IPS-15b (cell line): ENCODE measurements around the gene GTF3C2.

Source experiments
- H3K27me3 ChIP-seq: one replicate; pipeline ENCODE4 v1.6.1; 2013; ENCODE audit warnings: low read length; ENCODE audit not compliant: control insufficient read depth, insufficient read depth
- H3K36me3 ChIP-seq: one replicate; pipeline ENCODE4 v1.6.1; 2013; ENCODE audit warnings: low read length; ENCODE audit not compliant: control insufficient read depth, insufficient read depth
- H3K4me1 ChIP-seq: one replicate; pipeline ENCODE4 v1.6.1; 2013; ENCODE audit warnings: mild to moderate bottlenecking, low read length; ENCODE audit not compliant: control insufficient read depth, insufficient read depth
- H3K4me3 ChIP-seq: one replicate; pipeline ENCODE4 v1.5.1; 2013; ENCODE audit warnings: low read depth, low read length
- H3K9ac ChIP-seq: one replicate; pipeline ENCODE4 v1.6.1; 2013; ENCODE audit warnings: low read depth, mild to moderate bottlenecking, low read length
- H3K9me3 ChIP-seq: one replicate; pipeline ENCODE4 v1.6.1; 2013; ENCODE audit warnings: mild to moderate bottlenecking, low read length; ENCODE audit not compliant: control insufficient read depth, insufficient read depth

GTF3C2 gene

GRCh38 chr2:27298391-27299080, 58.0 kb downstream of the GTF3C2 start:
- Histone ChIP-seq H3K4me1 (no peaks in the 10 kb centered on the region), H3K36me3 (no peaks in the 10 kb centered on the region), H3K27me3 (no peaks in the 10 kb centered on the region), H3K4me3 (no peak overlapping the region), H3K9ac (no peak overlapping the region), H3K9me3 (no peaks in the 10 kb centered on the region)

- Histone ChIP-seq H3K36me3 (no peaks in the 10 kb centered on the region), H3K9ac (no peak overlapping the region), H3K4me3 (no peak overlapping the region), H3K9me3 (no peaks in the 10 kb centered on the region), H3K4me1 (no peaks in the 10 kb centered on the region), H3K27me3 (no peaks in the 10 kb centered on the region)
These were observed 59.4 kb downstream of the GTF3C2 start for GRCh38 chr2:27297195-27297594.

- no peaks in the 10 kb centered on the region for H3K27me3 ChIP-seq
- peaks cover 2% of the 10 kb centered on the region for H3K4me1 ChIP-seq
- no peak overlapping the region for H3K4me3 ChIP-seq
- no peaks in the 10 kb centered on the region for H3K9me3 ChIP-seq
- H3K36me3 ChIP-seq = no peaks in the 10 kb centered on the region
- H3K9ac ChIP-seq = no peak overlapping the region
These were observed 60.1 kb downstream of the GTF3C2 start for GRCh38 chr2:27296481-27296880.

GRCh38 chr2:27294928-27295327, 61.6 kb downstream of the GTF3C2 start:
- Histone ChIP-seq H3K36me3 (no peaks in the 10 kb centered on the region), H3K4me3 (no peak overlapping the region), H3K9me3 (no peaks in the 10 kb centered on the region), H3K27me3 (no peaks in the 10 kb centered on the region), H3K4me1 (peaks cover 2% of the 10 kb centered on the region), H3K9ac (no peak overlapping the region)

- Histone ChIP-seq H3K27me3 (no peaks in the 10 kb centered on the region), H3K9me3 (no peaks in the 10 kb centered on the region), H3K36me3 (no peaks in the 10 kb centered on the region), H3K9ac (no peak overlapping the region), H3K4me1 (peaks cover 3% of the 10 kb centered on the region), H3K4me3 (peak overlapping the region; percentile 35)
These were observed 64.7 kb downstream of the GTF3C2 start for GRCh38 chr2:27291865-27292264.

GRCh38 chr2:27290549-27290948, 66.0 kb downstream of the GTF3C2 start:
- no peaks in the 10 kb centered on the region for H3K36me3 ChIP-seq
- no peaks in the 10 kb centered on the region for H3K9me3 ChIP-seq
- peaks cover 9% of the 10 kb centered on the region for H3K4me1 ChIP-seq
- no peaks in the 10 kb centered on the region for H3K27me3 ChIP-seq
- no peak overlapping the region for H3K4me3 ChIP-seq
- H3K9ac ChIP-seq = no peak overlapping the region

- no peak overlapping the region for H3K9ac ChIP-seq
- no peaks in the 10 kb centered on the region for H3K9me3 ChIP-seq
- no peaks in the 10 kb centered on the region for H3K27me3 ChIP-seq
- H3K4me3 ChIP-seq = no peak overlapping the region
- no peaks in the 10 kb centered on the region for H3K36me3 ChIP-seq
- H3K4me1 ChIP-seq = peaks cover 9% of the 10 kb centered on the region
These were observed 68.0 kb downstream of the GTF3C2 start for GRCh38 chr2:27288610-27289009.

GRCh38 chr2:27285481-27285880, 71.1 kb downstream of the GTF3C2 start:
- H3K9me3 ChIP-seq = no peaks in the 10 kb centered on the region
- no peak overlapping the region for H3K9ac ChIP-seq
- H3K36me3 ChIP-seq = no peaks in the 10 kb centered on the region
- no peak overlapping the region for H3K4me3 ChIP-seq
- peaks cover 24% of the 10 kb centered on the region for H3K4me1 ChIP-seq
- H3K27me3 ChIP-seq = peaks cover 6% of the 10 kb centered on the region

- Histone ChIP-seq H3K9me3 (no peaks in the 10 kb centered on the region), H3K4me1 (peaks cover 24% of the 10 kb centered on the region), H3K27me3 (peaks cover 6% of the 10 kb centered on the region), H3K9ac (no peak overlapping the region), H3K4me3 (no peak overlapping the region), H3K36me3 (no peaks in the 10 kb centered on the region)
These were observed 71.6 kb downstream of the GTF3C2 start for GRCh38 chr2:27284996-27285395.

- peaks cover 6% of the 10 kb centered on the region for H3K27me3 ChIP-seq
- no peaks in the 10 kb centered on the region for H3K36me3 ChIP-seq
- peak overlapping the region; percentile 39 for H3K9ac ChIP-seq
- no peaks in the 10 kb centered on the region for H3K9me3 ChIP-seq
- H3K4me1 ChIP-seq = peaks cover 24% of the 10 kb centered on the region
- H3K4me3 ChIP-seq = peak overlapping the region; percentile 40
These were observed 73.7 kb downstream of the GTF3C2 start for GRCh38 chr2:27282892-27283291.

GRCh38 chr2:27281855-27282559, 74.6 kb downstream of the GTF3C2 start, which contains the start of gene TRIM54:
Gene TRIM54, plus strand, starts transcription at chr2:27282429. Its CDS starts 303 bp downstream, at chr2:27282732.
- peak within 1 kb of the TSS; percentile 39 for H3K9ac ChIP-seq
- H3K36me3 ChIP-seq = no peaks in the 10 kb centered on the region
- peaks cover 24% of the 10 kb centered on the region for H3K4me1 ChIP-seq
- peak within 1 kb of the TSS; percentile 40 for H3K4me3 ChIP-seq
- peaks cover 6% of the 10 kb centered on the region for H3K27me3 ChIP-seq
- H3K9me3 ChIP-seq = no peaks in the 10 kb centered on the region

- Histone ChIP-seq H3K9me3 (no peaks in the 10 kb centered on the region), H3K36me3 (no peaks in the 10 kb centered on the region), H3K9ac (no peak overlapping the region), H3K4me1 (peaks cover 19% of the 10 kb centered on the region), H3K27me3 (peaks cover 6% of the 10 kb centered on the region), H3K4me3 (no peak overlapping the region)
These were observed 75.1 kb downstream of the GTF3C2 start for GRCh38 chr2:27281442-27281841.
